GM19328 (cell line): ENCODE measurements around the gene HES3.

Source experiments
- ATAC-seq: cut with Tn5 transposase; IDR thresholded peaks from one replicate; pipeline ENCODE4 v1.9.1; 2021; ENCODE audit warnings: mild to moderate bottlenecking, moderate library complexity; ENCODE audit not compliant: unreplicated experiment

The HES3 gene

DNA sequence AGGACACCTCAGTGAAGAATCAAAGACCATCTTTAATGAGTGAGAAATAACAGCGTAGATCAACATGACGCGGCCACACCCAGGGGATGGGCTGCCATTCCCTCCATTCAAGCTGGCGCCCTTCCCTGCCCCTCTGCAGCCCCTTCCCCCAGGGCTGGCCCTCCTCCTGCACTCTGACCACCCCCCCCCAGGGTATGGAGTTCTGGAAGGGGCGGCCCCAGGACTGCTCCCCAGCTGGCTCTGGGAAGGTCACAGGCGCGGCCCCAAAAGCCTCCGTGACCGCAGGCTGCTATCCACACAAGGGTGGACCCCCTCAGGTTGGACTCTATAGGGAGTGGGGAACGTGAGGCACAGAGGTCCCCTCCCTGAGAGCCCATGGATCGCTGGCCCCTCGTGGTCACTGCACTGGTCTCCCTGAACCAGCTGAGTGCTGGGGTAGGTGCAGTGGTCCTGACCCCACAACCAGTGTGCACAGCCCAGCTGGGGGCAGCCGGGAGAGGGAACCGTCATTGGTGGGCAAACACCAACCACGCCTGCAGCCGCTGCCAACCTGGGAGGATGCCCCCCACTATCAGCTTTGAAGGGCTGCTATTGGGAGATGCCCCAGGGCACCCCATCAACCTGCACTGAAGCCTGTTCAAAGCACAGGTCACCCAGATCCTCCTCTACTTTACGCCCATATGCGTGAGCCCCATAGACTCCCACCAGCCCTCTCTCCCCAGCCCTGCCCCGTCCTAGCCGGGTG lies 33.0 kb downstream of the HES3 start:
- no peak for ATAC-seq

DNA sequence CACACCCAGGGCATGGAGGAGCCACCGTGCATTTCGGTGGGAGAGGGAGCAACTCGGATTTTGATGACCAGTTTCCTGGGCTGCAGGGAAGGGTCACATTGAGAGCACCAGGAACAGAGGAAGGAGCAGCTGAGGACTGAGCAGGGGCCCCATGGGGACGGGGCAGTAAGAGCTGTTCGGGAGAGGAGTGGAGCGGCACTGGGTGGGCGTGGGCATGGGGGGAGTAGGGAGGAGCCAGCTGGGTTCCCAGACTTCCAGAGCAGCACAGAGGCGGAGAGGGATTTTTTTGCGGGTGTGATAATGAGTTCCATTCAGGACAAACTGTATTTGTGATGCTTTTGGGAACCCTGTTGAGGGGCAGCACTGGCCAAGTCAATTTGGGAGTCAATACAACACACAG lies 34.3 kb downstream of the HES3 start:
- ATAC-seq: no peak

DNA sequence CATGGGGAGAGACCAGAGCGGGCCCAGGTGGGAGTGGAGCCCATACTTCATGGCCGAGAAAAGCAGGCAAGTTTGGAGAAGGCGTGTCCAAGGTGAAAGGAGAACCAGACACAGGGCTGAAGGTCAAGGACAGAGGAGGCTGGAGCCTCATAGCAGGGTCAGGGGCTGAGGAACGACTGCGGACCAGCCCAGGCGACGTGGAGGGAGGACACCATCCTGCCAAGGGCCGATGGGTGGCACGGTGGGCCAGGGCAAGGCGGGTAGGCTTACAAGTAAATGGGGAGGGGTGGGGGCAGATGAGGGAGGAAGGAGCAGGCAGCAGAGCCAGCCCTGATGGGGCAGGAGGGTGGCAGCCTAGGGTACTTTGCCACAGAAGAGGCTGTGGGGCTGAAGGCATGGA lies 35.1 kb downstream of the HES3 start:
- no peak for ATAC-seq

DNA sequence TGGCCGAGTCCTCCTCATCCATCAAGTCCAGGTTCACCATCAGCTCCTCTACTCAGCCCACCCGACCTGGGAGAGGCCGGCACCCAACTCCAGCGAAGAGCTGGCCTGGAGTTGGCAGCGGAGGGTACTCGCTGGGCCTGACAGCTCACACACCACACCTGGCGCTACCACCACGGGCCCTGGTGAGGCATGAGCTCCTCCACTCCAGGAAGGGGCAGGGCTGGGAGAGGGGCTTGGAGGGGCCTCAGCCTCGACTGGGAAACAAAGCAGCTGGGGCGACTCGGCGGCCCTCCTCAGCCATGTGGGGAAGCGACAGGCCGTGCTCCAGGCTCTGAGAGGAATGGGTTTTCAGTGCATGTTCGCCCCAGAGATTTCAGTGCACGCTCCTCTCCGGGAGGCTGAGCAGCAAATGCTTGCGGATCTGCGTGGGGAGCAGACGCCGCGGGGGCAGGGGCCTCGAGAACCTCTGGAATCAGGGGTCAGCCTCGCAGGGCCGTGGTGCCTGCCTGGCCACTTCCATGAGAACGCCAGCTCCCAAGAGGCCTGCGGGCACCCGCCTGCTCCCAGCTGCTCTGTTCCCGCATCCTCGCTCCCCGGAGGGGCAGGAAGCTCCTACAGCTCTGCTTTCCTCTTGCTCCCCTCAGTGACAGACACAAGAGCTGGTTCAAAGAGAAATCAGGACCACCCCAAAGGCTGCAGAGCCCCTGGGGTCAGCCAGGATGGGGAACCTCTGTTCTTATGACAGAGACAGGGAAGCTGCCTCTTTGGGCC lies 35.8 kb downstream of the HES3 start:
- ATAC-seq: no peak

DNA sequence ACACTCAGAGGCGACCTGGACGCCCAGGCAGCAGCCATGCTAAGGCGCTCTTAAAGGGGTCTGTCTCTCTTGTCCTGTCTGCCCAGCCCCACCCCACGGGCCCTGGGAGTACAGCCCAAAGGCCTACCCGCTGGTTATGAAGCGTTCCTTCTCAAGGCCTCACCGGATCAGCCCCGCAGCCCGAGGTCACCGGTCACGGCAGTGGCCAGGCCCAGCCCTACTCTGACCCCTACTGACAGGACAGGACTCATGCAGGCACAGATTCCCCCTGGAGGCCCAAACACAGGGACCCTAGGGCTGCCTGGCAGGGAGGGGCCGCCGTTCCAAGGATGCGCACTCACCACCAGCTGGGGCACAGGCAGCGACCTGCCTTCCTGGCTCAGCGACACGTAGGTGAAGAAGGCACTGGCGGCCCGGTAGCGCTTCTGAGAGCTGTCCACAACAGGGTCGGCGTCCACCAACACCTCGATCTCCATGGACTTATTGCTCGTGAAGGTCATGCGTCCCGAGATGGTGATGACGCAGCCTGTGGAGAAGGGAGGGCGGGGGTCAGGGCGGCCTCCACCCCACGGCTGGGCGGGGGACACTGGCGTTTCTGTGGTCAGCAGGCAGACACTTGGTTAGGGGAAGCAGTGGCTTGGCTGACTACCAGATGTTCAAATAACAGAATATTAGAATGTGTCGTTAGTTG lies 36.9 kb downstream of the HES3 start:
- ATAC-seq: no peak

DNA sequence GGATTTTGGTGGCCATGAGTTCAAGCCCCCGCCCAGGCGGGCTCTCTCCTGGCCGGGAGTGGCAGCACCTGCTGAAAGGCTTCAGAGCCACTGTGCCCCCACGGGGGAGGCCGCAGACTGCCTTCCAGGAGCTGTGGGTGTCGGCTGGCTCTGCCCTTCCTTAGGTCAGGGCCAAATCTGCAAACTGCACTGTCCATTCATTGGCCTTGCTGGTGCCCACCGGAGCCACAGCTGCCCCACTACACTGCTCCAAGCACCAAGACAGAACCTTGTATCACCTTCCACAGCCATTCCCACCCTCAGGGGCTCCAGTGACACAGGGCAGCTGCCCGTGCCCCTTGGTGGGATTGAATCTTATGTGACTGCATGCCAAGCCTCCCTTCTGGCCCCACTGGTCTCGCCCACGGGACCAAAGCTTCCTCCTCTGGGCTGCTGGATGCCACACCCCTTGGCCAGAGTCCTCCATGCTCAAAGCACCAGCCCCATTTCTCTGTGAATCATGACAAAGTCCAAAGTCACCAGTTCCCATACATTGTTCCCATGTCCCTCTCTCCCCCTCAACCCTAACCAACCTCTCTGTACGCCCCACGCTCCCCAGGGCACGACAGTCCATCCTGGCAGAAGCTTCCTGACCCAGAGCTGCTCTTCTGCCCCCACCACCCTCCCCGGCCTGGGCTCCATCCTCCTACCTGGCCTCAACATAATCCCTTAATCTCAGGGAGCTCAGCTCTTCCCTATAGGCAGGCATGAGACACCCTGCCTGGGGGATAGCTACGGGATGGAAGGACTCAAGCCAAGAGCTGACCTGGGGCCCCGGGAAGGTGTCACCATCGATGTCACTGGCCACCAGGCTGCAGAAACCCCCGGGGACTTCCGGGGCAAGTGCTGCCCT lies 37.8 kb downstream of the HES3 start:
- no peak for ATAC-seq

DNA sequence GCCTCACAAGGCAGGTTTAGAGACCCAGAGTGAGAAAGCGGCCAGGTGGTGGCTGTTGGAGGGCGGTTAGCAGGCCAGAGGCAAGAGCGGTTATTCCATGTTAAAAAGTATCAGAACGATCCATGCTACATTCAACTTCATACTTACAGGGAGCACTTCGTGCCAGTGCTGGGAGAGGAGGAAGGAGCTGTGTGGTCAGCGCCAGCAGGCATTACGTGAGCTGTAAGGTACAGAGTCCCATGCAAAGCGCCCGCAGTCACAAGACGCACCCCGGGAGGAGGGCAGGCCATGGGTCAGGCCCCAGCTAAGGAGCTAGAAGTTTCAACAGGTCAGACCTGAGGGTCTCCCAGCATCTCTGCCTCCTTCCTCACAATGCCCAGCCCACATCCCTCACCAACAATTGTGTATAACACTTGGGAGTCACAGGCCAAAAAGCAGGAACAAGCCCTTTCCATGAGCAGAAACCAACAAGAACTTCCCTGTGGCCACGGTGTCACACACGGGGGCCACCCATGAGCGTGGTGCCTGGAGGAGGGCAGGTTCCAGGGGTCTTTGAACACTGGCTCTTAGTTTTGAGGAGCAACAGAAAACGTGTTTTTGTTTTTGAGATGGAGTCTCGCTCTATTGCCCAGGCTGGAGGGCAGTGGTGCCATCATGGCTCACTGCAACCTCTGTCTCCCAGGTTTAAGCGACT lies 38.7 kb downstream of the HES3 start:
- no peak for ATAC-seq

DNA sequence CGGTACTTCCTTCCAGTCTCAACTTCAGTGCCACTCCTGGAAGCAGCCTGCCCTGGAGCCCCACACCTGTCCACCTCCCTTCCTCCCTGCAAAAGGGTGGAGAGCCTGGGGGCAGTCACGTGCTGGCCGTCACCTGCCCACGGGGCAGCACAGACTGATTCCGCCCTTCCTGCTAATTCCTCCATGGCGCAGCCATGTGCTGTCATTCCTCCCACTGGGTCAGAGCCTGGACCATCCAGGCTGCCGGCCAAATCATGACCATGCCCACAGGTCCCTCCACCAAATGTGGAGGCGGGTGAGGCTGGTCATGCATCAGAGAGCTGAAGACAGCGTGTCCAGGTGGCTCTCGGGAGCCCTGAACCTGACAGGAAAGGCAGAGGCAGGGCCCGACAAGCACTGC lies 41.4 kb downstream of the HES3 start:
- ATAC-seq: no peak

DNA sequence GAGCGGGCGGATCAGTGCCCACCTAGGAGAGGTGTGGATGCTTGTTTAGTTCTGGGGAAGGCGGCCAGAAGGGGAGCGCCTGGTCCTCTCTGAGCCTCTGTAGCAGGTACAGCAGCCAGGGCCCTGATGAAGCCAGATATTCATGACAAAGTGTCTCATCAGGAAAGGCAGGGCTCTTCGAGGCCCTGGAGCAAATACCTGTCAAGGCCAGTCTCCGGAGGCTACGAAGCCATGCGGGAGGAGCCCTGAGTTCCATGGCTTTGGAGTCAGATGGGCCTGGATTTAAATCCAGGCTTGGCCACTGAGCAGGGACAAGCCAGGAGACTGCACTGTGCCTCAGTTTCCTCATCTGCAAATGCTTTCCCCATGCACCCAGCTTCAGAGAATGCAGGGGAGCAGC lies 42.3 kb downstream of the HES3 start:
- ATAC-seq: no peak

DNA sequence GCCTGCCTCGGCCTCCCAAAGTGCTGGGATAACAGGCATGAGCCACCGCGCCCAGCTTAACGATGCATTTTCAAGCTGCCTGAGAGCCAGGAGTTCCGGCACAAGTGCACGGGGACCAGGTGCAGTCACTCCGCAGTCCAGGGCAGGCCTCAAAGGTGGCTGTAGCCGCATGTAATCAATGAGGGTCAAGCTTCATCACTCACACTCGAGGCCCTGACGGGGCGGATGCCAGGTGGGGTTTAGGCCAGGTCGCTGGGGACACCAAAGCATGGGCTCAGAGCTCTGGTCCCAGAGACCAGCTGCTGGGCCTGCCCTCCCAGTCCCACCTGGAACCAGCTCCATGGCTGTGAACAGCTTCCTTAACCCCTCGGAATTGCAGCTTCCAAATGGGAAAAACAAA lies 43.0 kb downstream of the HES3 start:
- no peak for ATAC-seq

DNA sequence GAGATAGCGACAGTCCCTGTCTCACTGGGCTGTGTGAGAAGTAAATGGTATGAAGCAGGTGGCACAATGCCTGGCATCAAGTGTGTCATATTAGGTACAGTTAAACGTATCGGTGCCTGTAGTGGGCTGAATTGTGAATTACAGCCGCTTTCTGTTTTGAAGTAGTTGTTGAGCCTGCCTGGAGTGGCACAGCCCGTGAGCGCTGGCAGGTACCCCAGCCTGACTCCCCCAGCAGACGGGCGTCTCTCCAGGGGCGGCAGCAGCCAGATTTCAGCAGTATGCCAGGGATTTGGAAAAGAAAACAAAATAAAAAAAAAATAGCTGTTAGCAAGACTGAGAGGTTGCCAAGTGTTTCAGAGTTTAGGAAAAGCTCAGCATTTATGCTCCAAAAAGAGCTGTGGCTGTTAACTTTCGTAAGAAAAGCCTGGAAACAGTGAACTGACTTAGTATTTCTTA lies 43.5 kb downstream of the HES3 start:
- no peak for ATAC-seq

DNA sequence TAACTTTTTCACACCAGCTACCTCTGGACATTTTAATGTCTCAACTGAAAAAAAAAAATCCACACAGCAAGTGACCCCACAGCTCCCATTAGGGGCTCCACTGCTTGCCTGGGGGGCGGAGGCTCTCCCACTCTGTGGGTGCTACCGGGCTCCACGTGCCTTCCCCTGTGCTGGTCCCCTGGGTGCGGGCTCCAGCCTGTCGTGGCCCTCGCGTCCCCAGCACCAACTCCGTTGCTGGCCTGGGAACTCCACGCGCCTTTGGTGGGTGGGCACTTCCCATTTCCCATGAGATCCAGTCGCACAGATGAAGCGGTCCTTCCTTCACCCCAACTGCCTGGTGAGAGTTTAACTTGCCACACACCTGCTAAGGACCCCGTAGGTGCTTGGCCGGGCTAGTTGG lies 44.0 kb downstream of the HES3 start:
- no peak for ATAC-seq

DNA sequence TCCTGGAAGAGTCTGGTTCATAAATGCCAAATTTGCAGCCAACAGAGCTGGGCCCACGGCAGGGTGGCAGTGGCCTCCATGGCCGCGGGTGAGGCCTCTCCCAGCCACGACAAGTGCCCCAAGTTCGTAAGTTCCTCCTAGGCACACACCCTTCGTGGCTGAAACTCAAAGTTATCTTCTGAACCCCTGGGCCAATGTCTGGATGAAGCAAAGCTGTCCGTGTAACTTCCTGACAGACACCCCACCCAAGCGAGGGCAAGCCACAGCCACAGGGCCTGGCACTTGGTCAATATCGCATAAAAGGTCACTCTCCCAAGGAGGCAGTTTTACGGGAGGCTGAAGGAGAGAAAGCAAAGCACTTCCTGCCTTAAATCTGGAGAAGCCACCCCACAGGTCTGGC lies 44.7 kb downstream of the HES3 start:
- ATAC-seq: no peak

DNA sequence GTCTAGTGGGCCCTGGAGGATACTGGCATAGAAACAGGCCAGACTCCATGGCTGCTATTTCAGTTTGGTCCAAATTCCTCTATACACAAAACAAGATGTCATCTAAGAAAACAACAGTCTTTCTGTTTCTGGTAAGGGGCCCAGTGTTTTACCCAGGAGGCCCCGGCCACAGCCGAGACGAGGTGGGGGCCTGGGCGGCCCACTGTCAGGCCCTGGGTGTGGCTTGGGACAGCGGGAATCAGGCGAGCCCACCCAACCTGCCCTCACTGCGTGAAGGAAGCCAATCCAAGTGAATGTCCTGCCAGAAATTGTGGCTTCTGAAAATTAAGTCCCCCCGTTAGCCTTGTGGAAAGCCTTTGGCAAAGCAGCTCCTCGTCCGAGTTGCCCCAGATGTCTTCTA lies 48.1 kb downstream of the HES3 start:
- ATAC-seq: no peak

DNA sequence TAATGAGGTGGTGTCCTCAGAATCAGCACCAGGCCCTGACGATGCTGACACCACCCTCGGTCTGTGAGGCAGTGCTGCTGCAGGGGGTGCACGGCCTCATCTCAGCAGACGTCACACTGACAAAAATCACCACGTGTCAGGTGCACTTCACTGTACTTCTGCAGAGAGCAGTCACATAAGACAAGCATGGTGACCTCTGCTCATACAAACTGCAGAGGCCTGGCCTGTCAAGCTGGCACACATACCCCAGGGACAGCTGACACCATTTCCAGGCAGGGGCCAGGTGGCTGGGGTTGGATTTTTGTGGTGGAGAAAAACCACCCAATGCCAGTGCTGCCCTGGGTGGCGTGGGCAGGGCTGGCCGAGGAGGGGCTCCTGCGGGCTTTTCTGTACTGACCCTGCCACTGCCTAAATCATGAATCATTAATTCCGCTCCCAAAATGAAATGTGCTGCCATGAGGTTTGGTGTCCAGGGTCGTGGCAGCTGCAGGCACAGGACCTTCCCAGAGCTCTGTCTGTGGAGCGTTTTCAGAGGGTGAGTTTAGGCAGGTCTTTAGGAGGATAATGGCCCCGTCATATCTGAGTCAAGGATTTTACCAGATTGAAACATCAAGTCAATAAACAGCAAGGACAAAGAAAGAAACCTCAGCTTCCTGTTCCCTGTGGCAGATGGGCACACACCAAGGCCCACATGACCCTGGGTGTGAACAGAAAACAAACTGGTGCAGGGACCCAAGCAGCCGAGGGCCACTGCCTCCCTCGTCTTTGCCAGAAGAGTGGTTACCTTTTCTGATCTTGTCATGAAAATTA lies 50.3 kb downstream of the HES3 start:
- no peak for ATAC-seq

DNA sequence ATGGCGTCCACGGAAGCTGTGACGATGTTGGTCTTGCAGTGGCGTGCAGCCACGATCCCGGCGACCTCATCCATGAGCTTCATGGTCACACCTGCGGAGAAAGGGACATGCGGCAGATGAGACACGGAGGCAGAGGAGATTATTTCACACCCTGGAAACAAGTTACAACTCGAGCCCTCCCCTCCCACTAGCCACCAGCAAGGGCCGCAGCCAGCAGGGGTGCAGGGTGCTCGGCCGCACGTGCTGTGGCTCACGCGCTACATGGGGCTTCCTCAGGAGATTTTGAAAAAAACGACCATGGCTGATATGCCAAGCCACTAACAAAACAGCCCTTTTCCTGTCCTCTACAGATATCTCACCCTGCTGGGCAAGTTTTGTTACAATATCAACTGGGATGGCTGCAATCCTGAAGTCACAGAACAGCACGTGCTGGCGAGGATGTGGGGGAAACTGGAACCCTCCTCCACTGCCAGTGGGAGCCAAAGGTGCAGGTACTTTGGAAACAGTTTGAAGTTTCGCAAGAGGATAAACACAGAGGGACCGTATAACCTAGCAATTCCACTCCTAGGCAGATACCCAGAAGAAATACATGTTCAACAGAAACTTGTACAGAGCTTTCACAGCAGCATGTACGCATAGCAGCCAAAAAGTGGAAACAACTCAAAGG lies 51.0 kb downstream of the HES3 start:
- no peak for ATAC-seq
